RWPE2 (cell line): Measurements from ENCODE around the gene IRS1.

Experiments
- ATAC-seq: fragments of 200-7000 bp; cut with Tn5 transposase; 3 replicates; pipeline ENCODE4 v1.9.1; 2021; ENCODE audit warnings: low read depth
- DNase-seq: peaks from one replicate; pipeline ENCODE4 v3.0.0-alpha.2; 2020; ENCODE audit warnings: low spot score
- H3K27ac ChIP-seq: fragments of 450-650 bp; 2 replicates; pipeline ENCODE4 v1.5.1; 2017; ENCODE audit warnings: mild to moderate bottlenecking; ENCODE audit not compliant: poor library complexity, severe bottlenecking
- H3K27me3 ChIP-seq: fragments of 250-450 bp; sonication (Bioruptor Pico); 2 replicates; pipeline ENCODE4 v1.5.1; 2021; ENCODE audit warnings: mild to moderate bottlenecking, moderate library complexity; ENCODE audit not compliant: insufficient read depth, poor library complexity, severe bottlenecking
- H3K36me3 ChIP-seq: fragments of 250-450 bp; sonication (Bioruptor Pico); 2 replicates; pipeline ENCODE4 v1.5.1; 2020; ENCODE audit warnings: low read depth, mild to moderate bottlenecking, moderate library complexity
- H3K4me1 ChIP-seq: fragments of 250-450 bp; sonication (Bioruptor Pico); 2 replicates; pipeline ENCODE4 v1.5.1; 2021; ENCODE audit warnings: mild to moderate bottlenecking, moderate library complexity; ENCODE audit not compliant: insufficient read depth, poor library complexity, severe bottlenecking
- H3K4me3 ChIP-seq: fragments of 250-450 bp; sonication (Bioruptor Pico); 2 replicates; pipeline ENCODE4 v1.5.1; 2021; ENCODE audit warnings: mild to moderate bottlenecking, moderate library complexity; ENCODE audit not compliant: severe bottlenecking
- H3K9me3 ChIP-seq: fragments of 250-450 bp; sonication (Bioruptor Pico); 2 replicates; pipeline ENCODE4 v1.5.1; 2021; ENCODE audit warnings: mild to moderate bottlenecking, moderate library complexity; ENCODE audit not compliant: severe bottlenecking
- TF ChIP-seq, protein P1 (sequence below): fragments of 450-650 bp; IDR thresholded peaks from one replicate; pipeline ENCODE4 v1.5.1; 2017; ENCODE audit warnings: mild to moderate bottlenecking, moderate library complexity; ENCODE audit not compliant: poor library complexity, severe bottlenecking

Gene IRS1

DNA sequence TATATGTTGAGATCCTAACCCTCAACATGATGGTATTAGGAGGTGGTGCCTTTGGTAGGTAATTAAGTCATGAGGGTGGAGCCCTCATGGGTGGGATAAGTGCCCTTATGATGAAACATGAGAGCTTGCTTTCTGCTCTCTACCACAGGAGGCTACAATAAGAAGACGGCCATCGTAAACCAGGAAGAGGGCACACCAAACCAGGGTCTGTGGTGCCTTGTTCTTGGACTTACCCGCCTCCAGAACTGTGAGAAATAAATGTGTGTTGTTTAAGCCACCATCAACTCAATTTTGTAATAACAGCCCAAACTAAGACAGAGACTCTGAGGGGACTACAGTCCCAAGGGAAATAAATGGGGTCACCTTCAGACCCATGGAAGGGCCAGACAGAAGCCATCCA lies 52.3 kb downstream of the IRS1 start:
- H3K36me3 ChIP-seq = peaks cover 69% of the 10 kb centered on the region
- TF ChIP-seq, protein P1, sequence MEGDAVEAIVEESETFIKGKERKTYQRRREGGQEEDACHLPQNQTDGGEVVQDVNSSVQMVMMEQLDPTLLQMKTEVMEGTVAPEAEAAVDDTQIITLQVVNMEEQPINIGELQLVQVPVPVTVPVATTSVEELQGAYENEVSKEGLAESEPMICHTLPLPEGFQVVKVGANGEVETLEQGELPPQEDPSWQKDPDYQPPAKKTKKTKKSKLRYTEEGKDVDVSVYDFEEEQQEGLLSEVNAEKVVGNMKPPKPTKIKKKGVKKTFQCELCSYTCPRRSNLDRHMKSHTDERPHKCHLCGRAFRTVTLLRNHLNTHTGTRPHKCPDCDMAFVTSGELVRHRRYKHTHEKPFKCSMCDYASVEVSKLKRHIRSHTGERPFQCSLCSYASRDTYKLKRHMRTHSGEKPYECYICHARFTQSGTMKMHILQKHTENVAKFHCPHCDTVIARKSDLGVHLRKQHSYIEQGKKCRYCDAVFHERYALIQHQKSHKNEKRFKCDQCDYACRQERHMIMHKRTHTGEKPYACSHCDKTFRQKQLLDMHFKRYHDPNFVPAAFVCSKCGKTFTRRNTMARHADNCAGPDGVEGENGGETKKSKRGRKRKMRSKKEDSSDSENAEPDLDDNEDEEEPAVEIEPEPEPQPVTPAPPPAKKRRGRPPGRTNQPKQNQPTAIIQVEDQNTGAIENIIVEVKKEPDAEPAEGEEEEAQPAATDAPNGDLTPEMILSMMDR = no peak
- ATAC-seq (no peak), DNase-seq (no peak)
- no peaks in the 10 kb centered on the region for H3K9me3 ChIP-seq
- no peak overlapping the region for H3K4me3 ChIP-seq
- H3K27me3 ChIP-seq = no peaks in the 10 kb centered on the region
- no peak overlapping the region for H3K27ac ChIP-seq
- H3K4me1 ChIP-seq = peaks cover 3% of the 10 kb centered on the region

DNA sequence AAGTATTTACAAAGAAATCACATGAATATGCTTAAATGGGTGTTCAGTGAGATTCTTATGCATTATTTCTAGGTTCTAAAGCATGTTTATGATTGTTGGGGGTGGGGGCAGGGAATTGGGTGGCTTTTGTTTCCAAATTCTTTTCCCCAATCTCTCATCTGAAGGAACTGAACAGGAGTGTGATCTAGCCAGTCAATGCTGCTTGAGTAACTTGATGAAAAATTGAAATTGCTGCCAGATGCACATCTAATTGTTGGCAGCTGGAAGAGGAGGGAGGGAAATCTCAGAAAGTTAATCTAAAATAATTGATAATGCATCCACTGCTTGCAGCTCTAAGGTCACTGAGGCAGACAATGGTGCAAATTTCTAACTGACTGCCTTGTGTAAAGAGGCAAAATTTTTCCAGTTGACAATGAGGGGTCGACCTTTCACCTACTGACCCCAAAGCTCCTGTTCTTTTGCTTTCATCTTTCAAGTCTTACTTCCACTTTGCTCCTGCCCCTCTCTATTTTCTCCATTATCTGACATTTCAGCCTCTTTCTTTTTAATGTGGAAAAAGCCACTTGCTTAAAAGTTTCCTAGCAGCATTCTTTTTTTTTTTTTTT lies 53.3 kb downstream of the IRS1 start:
- no peaks in the 10 kb centered on the region for H3K9me3 ChIP-seq
- DNase-seq (no peak), ATAC-seq (no peak)
- no peak overlapping the region for H3K4me3 ChIP-seq
- no peaks in the 10 kb centered on the region for H3K27me3 ChIP-seq
- H3K36me3 ChIP-seq = peaks cover 64% of the 10 kb centered on the region
- H3K27ac ChIP-seq = no peak overlapping the region
- TF ChIP-seq, protein P1 = no peak
- H3K4me1 ChIP-seq = peaks cover 3% of the 10 kb centered on the region

GRCh38 chr2:226743915-226744314 lies 55.7 kb downstream of the IRS1 start:
- no peak overlapping the region for H3K4me3 ChIP-seq
- ATAC-seq = no peak
- TF ChIP-seq, protein P1 = no peak
- no peak for DNase-seq
- H3K27ac ChIP-seq = no peak overlapping the region
- no peaks in the 10 kb centered on the region for H3K27me3 ChIP-seq
- H3K36me3 ChIP-seq = peaks cover 54% of the 10 kb centered on the region
- no peaks in the 10 kb centered on the region for H3K9me3 ChIP-seq
- peaks cover 11% of the 10 kb centered on the region for H3K4me1 ChIP-seq

DNA sequence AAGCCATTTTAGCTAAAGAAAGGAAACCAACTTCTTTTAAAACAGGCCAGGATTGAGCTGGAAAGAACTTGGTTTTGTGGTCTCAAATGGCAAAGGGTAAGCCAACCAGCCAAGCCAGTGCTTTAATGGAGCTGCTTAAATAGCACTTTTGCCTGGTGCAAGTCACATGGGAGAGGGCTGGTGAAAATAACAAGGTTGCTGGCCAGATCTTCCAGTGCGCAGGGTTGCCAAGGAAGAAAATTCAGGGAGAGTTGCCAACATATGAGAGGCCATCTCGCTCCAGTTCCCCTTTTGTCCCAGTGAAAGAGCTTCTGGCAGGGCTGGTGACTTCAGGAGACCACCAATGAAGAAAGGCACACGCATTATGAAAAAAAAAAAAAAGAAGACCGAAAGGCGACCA lies 57.3 kb downstream of the IRS1 start:
- no peak for DNase-seq
- TF ChIP-seq, protein P1 = no peak
- Histone ChIP-seq H3K36me3 (peaks cover 56% of the 10 kb centered on the region), H3K9me3 (no peaks in the 10 kb centered on the region), H3K27me3 (no peaks in the 10 kb centered on the region), H3K27ac (peak overlapping the region; percentile 15), H3K4me1 (peaks cover 11% of the 10 kb centered on the region), H3K4me3 (no peak overlapping the region)
- ATAC-seq = no peak

GRCh38 chr2:226740039-226740648 lies 59.5 kb downstream of the IRS1 start:
- Histone ChIP-seq H3K36me3 (peaks cover 57% of the 10 kb centered on the region), H3K27ac (peak overlapping the region; percentile 40), H3K27me3 (no peaks in the 10 kb centered on the region), H3K9me3 (no peaks in the 10 kb centered on the region), H3K4me1 (peaks cover 11% of the 10 kb centered on the region), H3K4me3 (no peak overlapping the region)
- DNase-seq = no peak
- peak; percentile 57; the same call in 2 of the 3 replicates for ATAC-seq
- TF ChIP-seq, protein P1 = no peak
